ENCODE data around the gene LCN2.

Gene LCN2

DNA sequence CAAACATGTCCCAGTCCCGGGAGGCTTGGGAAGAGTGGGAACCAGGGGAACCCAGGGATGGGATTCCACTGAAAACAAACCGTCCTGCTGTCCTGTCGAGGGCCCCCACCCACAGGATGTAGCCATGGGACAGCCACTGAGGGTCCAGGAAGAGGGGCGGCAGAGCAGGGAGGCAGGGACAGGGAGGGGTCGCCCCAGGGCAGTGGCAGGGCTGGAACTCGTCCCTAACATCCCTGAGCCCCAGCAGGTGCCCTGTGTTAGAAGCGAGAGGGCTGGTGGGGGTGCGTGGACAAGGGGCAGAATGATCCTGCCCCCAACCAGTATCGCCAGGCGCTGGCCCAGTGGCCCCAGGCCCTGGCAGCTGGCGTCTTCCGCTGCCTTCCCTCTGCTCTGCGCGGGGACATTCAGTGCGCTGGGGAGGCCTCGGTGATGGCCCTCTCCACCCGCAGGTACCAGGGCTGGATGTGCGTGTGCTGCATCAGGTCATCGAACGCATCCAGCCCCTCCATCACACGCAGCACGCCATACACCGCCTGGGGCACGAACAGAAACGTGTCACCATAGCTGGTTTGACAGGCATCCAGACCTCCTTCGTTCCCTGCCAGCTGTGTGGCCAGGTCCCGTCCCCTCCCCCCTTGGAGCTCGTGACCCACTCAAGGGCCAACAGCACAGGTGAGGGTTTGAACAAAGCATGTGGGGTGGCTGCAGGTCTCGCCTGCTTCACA lies 28.4 kb upstream of the LCN2 start:
- Histone ChIP-seq H3K27ac (peak overlapping the region; percentile 59; the same call in 1 of the 2 replicates), H3K4me1 (peaks cover 63% of the 10 kb centered on the region), H3K36me3 (peaks cover 67% of the 10 kb centered on the region), H4K20me1 (peaks cover 69% of the 10 kb centered on the region), H3K9ac (no peak overlapping the region), H3K4me3 (no peak overlapping the region), H3K9me3 (no peaks in the 10 kb centered on the region), H3K4me2 (peak overlapping the region; percentile 82; the same call in 1 of the 2 replicates), H3K27me3 (no peaks in the 10 kb centered on the region)
- no peak for TF ChIP-seq Cebpa-rat (IDR thresholded peaks at IDR 0.05)

DNA sequence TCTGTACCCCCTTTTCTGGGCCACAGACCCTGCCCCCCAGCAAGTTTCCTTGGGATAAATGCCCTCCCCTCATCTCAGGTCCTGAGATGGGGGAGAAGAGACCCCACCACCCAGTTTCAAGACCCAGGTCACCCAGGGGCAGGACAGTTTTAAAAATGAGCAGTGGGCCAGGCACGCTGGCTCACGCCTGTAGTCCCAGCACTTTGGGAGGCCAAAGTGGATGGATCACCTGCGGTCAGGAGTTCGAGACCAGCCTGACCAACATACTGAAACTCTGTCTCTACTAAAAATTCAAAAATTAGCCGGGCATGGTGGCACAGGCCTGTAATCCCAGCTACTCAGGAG lies 27.8 kb upstream of the LCN2 start:
- Histone ChIP-seq H4K20me1 (peaks cover 75% of the 10 kb centered on the region), H3K4me1 (peaks cover 67% of the 10 kb centered on the region), H3K9me3 (no peaks in the 10 kb centered on the region), H3K9ac (no peak overlapping the region), H3K36me3 (peaks cover 62% of the 10 kb centered on the region), H3K4me2 (peak overlapping the region; percentile 82), H3K27ac (peak overlapping the region; percentile 59; the same call in 1 of the 2 replicates), H3K4me3 (no peak overlapping the region), H3K27me3 (no peaks in the 10 kb centered on the region)
- no peak for TF ChIP-seq Cebpa-rat (IDR thresholded peaks at IDR 0.05)

DNA sequence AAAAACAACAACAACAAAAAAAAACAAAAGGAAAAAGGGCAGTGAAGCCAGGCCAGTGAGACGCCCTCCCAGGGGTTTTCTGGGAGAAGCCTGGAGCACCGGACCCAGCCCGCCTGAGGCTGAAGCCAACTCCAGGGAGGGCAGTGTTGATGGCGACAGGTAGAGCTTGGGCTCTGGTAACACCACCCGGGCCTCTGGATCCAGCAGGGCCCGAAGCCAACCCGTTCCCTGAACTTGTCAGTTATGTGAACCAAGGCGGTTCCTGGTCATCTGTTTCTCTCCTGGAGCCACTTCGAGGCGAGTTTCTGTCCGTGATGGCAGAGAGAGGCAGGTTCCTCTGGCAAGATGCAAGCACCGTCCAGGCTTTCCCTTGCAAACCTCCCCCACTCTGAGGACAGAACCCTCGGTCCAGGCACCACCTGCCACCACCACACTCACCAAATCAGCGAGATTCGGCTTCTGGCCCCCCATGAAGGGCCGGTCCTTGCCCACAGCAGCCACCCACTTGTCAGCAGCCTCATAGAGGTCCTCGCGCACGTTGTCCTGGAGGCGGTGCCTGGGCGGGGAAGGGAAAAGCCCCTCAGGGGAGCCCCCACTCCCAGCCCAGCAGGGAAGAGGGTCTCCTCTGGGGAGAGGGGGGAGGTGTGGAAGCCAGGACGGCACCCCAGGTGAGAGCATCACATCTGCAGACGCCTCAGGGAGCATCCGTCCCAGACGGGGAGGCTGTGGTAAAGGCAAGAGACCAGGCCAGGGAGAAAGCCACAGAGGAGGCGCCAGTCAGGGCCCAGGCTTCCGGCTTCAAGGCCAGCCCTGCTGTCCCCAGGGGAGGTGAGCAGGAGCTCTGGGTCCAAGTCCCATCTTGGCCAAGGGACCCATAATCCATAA lies 27.1 kb upstream of the LCN2 start:
- Histone ChIP-seq H3K36me3 (peaks cover 59% of the 10 kb centered on the region), H3K27me3 (no peaks in the 10 kb centered on the region), H3K4me2 (peak overlapping the region; percentile 82), H3K9ac (peak overlapping the region; percentile 56), H3K9me3 (no peaks in the 10 kb centered on the region), H3K27ac (peak overlapping the region; percentile 59), H3K4me1 (peaks cover 73% of the 10 kb centered on the region), H3K4me3 (0 out of 2 replicates have a peak overlapping the region, but pooled peaks have one; percentile 4), H4K20me1 (peaks cover 76% of the 10 kb centered on the region)
- no peak for TF ChIP-seq Cebpa-rat (IDR thresholded peaks at IDR 0.05)

DNA sequence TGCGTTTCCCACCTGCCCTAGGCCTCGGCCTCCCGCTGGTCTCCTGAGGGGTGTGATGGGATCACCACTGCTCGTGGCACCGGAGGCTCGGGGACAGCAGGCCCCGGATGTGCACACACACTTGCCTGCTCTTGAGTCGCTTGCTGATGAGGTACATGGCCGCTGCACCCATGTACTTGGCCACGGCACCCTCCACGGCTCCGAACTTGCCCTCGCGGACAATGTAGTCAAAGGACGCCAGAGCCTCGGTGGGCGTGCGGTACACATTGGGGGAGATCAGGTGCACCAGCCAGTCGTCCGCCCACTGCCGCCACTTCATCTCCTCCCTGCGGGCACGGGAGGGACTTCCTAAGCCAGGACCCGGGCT lies 26.5 kb upstream of the LCN2 start:
- Histone ChIP-seq H3K27ac (peak overlapping the region; percentile 59), H3K9me3 (no peaks in the 10 kb centered on the region), H3K4me1 (peaks cover 72% of the 10 kb centered on the region), H3K4me3 (no peak overlapping the region), H3K36me3 (peaks cover 59% of the 10 kb centered on the region), H4K20me1 (peaks cover 76% of the 10 kb centered on the region), H3K4me2 (peak overlapping the region; percentile 82), H3K9ac (no peak overlapping the region), H3K27me3 (no peaks in the 10 kb centered on the region)
- TF ChIP-seq Cebpa-rat (IDR thresholded peaks at IDR 0.05): no peak

DNA sequence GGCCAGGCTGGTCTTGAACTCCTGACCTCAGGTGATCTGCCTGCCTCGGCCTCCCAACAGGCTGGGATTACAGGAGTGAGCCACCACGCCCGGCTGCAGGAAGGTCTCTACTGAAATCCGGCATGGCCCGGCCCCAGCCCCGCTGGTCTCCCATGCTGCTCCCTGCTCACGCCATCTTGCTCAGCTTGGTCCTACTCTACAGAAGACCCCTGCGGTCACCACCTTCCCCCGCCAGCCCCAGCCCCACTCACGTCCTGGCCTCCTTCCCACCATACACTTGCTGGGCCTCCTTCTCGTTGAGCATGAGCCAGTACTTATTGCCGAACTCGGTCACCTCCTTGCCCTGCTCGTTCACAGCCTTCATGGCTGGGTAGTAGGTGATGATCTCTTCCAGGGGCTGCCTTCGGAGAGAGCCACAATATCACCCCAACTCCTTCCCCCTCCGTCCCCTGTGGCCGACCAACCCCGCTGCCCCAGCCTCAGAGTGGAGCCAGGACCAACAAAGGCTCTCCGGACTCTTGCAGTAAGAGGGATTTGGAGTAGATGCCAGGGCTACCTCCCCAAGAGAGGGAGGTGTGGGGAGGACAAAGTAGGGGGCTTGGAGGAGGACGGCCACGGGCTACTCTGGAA lies 25.7 kb upstream of the LCN2 start:
- no peak overlapping the region for H3K27ac ChIP-seq
- no peak overlapping the region for H3K9ac ChIP-seq
- no peak for TF ChIP-seq Cebpa-rat (IDR thresholded peaks at IDR 0.05)
- no peaks in the 10 kb centered on the region for H3K27me3 ChIP-seq
- no peak overlapping the region for H3K4me3 ChIP-seq
- H4K20me1 ChIP-seq: peaks cover 76% of the 10 kb centered on the region
- H3K9me3 ChIP-seq: no peaks in the 10 kb centered on the region
- H3K36me3 ChIP-seq: peaks cover 59% of the 10 kb centered on the region
- H3K4me2 ChIP-seq: no peak overlapping the region
- H3K4me1 ChIP-seq: peaks cover 66% of the 10 kb centered on the region

DNA sequence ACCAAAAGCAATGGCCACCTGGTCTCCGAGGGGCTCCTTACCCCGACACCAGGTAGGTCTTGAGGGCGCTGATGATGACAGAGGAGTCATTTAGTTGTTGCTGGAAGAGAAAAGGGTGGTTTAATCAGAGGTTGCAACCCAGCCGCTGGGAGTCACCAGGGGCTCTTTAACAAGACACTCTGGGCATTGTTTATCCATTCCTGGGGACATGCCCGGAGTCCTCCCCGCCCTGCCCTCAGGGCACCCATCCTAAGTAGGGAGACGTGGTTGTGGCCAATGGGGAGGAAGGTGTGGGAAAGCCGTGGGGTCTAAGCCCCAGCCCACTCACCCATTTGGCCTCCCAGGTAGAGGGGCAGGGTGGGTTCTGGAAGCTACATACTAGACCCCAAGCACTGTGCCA lies 24.8 kb upstream of the LCN2 start:
- H3K4me1 ChIP-seq: peaks cover 68% of the 10 kb centered on the region
- no peak overlapping the region for H3K27ac ChIP-seq
- no peak overlapping the region for H3K4me3 ChIP-seq
- H4K20me1 ChIP-seq: peaks cover 71% of the 10 kb centered on the region
- H3K27me3 ChIP-seq: no peaks in the 10 kb centered on the region
- no peak for TF ChIP-seq Cebpa-rat (IDR thresholded peaks at IDR 0.05)
- no peak overlapping the region for H3K9ac ChIP-seq
- H3K36me3 ChIP-seq: peaks cover 59% of the 10 kb centered on the region
- peak overlapping the region; percentile 85 for H3K4me2 ChIP-seq
- H3K9me3 ChIP-seq: no peaks in the 10 kb centered on the region; the same call in 1 of the 2 replicates

DNA sequence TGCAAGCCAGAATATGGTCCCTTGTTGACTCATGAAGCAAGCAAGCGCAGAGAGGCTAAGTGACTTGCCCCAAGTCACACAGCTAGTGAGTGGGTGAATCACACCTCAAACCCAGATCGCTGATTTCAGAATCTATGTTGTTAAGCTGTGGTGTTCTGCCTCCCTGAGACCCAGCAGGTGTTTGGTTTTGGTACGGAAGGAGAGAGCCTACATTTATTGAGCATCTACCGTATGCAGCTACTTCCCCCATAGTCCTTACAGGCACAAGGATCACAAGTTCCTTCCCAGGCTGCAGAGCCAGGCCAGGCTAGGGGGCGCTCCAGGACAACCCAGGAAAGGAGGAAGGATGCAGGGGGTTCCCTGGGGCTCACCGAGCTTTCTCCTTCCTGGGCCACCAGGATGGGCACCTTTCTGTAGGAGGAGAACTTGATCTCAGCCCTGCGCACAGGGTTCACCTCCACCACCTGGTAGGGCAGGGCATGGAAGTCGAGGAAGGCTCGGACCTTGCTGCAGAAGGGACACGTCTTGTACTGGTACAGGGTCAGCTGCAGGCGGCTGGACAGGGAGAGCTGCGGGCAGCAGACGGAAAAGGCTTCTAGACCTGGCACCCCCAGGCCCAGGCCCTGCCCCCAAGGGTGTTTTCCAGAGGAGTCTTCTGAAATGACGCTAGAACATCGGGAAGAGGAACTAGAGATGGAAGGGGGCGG lies 24.2 kb upstream of the LCN2 start:
- H3K27me3 ChIP-seq: no peaks in the 10 kb centered on the region
- H3K9me3 ChIP-seq: no peaks in the 10 kb centered on the region; the same call in 1 of the 2 replicates
- H3K4me3 ChIP-seq: peak overlapping the region; percentile 99
- peak overlapping the region; percentile 95 for H3K9ac ChIP-seq
- no peak for TF ChIP-seq Cebpa-rat (IDR thresholded peaks at IDR 0.05)
- peak overlapping the region; percentile 99 for H3K27ac ChIP-seq
- peak overlapping the region; percentile 85 for H3K4me2 ChIP-seq
- H4K20me1 ChIP-seq: peaks cover 65% of the 10 kb centered on the region
- peaks cover 53% of the 10 kb centered on the region for H3K36me3 ChIP-seq
- H3K4me1 ChIP-seq: peaks cover 62% of the 10 kb centered on the region

DNA sequence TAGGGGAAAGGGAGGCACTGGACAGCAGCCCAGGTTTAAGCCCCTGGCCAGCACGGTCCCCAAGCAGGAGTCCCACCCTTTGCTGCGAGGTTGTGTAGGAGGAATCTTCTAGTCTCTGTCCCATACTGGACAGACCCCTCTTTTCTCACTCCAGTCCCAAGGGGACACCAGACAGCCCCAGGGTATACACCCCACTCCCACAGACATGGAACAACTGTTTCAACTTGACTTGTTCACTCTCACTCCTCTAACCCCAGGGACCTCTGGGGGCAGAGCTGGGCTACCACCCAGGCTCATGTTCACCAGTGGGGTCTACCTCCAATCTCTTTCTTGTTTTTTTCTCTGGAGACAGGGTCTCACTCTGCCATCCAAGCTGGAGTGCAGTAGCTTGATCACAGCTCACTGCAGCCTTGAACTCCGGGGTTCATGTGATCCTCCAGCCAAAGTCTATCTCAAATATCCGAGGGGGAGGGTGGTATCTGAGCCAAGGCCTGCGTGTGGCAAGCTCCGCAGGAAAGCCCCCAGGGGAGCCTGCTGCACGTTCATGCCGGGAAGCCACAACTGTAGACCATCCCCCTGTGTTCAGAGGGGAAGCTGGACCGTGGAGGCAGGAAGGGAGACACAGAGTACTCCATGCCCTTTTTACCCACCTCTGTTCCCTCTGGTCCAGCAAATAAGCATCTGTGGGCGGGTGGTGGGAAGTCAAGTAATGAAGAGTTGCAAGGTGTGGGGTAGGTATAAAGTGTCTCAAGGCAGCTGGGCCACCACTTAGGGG lies 23.5 kb upstream of the LCN2 start:
- TF ChIP-seq Cebpa-rat (IDR thresholded peaks at IDR 0.05): no peak
- Histone ChIP-seq H3K27me3 (no peaks in the 10 kb centered on the region), H3K4me3 (peak overlapping the region; percentile 99), H3K36me3 (peaks cover 46% of the 10 kb centered on the region), H3K9me3 (no peaks in the 10 kb centered on the region; the same call in 1 of the 2 replicates), H3K4me1 (peaks cover 62% of the 10 kb centered on the region), H3K4me2 (peak overlapping the region; percentile 85), H3K9ac (peak overlapping the region; percentile 95), H4K20me1 (peaks cover 58% of the 10 kb centered on the region), H3K27ac (peak overlapping the region; percentile 99)
